NCI-H2029 (cell line): Measurements from ENCODE around the gene CBX4.

Source experiments
- DNase-seq: peaks from one replicate; lab custom pipeline; 2025; lab: John Stamatoyannopoulos, UW

Gene CBX4

DNA sequence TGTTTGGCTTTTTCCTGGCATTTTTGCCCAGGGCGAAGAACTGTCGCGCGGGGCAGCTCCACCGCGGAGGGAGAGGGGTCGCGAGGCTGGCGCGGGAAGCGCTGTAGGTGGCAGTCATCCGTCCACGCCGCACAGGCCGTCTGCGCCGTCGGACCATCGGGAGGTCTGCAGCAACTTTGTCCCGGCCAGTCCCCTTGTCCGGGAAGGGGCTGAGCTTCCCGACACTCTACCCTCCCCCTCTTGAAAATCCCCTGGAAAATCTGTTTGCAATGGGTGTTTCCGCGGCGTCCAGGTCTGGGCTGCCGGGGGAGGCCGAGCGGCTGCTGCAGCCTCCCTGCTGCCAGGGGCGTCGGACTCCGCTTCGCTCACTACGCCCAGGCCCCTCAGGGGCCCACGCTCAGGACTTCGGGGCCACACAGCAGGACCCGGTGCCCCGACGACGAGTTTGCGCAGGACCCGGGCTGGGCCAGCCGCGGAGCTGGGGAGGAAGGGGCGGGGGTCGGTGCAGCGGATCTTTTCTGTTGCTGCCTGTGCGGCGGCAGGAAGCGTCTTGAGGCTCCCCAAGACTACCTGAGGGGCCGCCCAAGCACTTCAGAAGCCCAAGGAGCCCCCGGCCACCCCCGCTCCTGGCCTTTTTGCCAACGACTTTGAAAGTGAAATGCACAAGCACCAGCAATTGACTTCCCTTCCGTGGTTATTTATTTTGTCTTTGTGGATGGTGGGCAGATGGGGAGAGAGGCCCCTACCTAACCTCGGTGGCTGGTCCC is 2.3 kb upstream of the CBX4 start:
- no peak for DNase-seq

- no peak for DNase-seq
Observed at GRCh38 chr17:79840989-79841286, 1.7 kb upstream of the CBX4 start.

GRCh38 chr17:79840269-79840988 is 1.2 kb upstream of the CBX4 start:
- DNase-seq = no peak

- DNase-seq = no peak
Observed at GRCh38 chr17:79838522-79839274, 542 bp downstream of the CBX4 start.

- DNase-seq = no peak
Observed at GRCh38 chr17:79837888-79838521, 1.2 kb downstream of the CBX4 start.

DNA sequence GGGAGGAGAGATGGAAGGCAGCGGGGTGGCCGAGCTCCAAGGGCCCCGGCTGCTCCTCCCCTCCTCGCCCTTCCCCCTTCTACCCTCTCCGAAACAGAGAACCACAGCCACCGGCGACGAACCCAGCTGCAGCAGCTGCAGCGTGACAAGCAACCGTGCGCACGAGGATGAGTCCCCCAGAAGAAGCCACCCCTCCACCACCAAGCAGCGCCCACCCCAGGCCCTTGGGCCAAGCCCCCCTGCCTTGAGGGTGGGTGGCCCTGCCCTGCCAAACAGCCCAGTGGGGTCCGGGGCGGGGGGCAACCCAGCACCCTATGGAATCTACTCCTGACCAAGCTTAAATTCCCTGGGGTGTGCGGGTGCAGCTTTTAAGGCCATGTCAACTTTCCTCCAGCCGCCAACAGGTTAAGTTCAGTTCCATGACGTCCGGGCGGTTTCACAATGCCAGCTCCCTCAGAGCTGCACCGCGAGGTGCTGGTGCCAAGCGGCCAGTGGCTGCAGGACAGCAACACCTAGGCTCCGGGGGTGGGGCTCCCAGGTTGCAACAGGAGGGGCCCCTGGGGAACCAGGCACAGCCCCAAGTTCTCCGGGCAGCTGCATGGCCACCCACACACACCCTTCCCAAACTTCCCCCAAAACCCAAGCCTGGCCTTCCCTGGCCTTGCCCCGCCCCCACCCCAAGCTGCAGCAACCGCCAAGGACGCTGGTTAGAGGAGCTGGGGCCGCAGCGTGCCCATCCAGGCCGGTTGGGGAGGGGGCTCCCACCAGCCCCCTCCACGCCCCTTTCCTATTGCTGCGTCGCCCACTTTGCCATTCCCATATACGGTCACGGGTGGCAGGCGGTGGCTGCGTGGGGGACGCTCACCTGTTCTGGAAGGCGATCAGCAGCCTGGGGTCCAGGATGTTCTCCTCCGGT is 2.0 kb downstream of the CBX4 start:
- DNase-seq = peak; percentile 69

- no peak for DNase-seq
Observed at GRCh38 chr17:79836510-79836971, 2.7 kb downstream of the CBX4 start.

- peak; percentile 88 for DNase-seq
Observed at GRCh38 chr17:79835953-79836509, 3.2 kb downstream of the CBX4 start.

DNA sequence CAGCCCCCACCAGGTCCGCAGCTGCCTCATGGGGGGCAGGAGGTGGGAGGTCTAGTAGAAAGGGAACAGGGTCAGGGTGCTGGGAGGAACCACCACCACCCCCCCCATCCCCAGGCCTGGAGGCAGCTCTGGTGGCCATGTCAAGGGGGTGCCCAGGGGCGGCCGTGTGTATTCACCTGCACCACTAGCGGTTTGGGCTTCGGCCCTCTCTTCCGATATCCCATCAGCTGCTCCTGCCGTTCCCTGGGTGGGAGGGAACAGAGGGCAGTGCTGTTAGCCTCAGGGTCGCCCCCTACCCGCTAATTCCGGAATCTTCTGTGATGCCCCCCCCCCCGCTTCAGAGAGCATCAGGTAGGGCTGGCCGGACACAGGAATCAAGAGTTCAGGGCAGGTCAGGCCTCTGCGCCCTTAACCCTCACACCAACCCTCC is 3.8 kb downstream of the CBX4 start:
- no peak for DNase-seq

DNA sequence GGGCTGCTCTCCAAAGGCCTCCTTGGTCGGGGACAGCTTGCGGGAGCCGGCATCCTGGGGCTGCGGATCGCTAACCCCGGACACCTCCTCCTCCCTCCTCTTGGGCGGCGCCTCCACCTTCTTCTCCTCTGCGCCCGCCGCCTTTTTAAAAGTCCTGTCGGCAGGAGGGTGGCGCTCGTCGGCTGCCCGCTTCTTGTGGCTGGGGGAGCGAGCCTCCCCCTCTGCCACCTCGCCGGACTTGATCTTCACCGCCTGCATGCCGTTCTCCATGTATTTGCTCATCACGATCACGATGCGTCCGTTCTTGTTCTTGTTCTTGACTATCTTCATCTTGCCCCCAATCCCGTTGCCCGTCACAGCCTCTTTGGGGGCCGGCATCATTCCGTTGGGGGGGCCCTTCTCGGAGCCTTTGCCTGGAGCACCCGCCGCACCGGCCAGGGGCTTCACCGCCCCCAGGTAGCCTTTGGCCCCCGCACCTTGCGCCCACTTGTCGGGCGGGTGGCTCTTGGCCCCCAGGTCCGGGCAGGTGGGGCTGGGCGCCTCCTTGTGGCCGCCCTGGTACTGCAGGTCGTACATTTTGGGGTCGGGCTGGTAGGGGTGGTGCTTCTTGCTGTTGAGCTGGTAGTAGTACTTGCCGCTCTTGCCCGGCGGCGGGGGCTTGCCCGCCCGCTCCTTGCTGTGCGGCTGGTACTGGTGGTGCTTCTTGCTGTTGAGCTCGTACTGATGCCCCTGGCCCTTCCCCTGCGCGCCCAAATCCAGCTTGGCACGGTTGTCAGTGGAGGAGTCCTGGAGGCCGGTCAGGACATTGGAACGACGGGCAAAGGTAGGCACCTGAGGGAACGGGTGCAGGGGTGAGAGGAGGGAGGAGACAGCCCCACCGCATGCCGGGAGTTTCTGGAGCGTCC is 4.4 kb downstream of the CBX4 start:
- no peak for DNase-seq

GRCh38 chr17:79833744-79834564 is 5.3 kb downstream of the CBX4 start:
- no peak for DNase-seq

DNA sequence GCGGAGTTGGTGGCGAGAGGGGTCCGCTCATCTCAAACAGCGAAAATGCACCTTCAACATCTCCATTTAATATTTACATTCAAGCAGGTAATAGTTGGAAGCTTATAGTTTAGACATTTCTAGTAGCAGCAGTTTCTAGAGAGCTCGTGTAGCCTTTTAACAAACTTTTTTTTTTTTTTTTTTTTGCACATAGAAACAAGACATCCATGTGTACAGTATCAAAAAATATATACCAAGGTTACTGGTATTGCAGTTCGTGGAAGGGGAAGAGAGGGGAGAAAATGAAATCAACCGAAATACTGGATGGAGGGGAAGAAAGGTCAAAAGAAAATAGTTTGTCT is 6.2 kb downstream of the CBX4 start:
- no peak for DNase-seq

DNA sequence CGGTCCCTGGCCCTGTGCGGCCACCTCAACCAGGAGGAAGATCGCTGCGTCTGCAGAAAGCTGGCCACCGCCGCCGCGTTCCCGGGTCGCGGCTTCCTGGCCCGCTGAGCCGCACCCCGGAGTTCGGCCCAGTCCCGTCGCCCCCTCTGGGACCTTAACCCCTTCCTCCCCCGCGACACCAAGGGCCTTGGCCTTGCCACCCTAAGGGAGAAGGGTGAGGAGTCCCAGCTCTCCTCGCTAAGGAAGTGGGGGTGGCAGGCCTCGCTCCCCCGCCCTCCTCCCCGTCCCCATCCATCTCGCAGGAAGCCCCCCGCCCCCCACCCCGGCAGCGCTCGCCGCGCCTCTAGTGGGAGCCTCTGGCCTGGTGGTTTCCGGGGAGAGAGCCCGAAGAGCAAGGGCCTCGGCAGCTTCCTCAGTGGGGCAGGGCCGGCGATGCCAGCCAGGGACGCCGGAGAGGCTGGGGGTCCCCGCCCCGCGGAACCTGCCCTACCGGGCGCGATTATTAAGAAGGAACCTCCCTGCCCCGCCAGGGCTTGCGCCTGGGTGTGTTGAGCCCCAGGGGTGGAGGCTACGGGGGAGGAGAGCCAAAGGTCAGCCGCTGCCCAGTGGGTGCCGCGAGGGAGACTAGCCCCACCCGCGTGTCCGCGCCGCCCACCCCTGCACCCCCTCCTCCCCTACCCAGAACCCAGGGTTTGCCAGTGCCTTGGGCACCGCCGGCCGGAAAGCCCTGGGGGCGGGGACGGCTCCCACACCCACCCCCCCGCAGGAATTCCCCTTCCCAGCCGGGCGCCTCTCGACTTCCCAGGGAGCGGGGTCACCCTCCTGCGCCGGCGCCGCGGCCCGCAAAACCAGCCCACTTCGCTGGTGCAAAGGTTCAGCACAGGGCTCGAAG is 6.8 kb downstream of the CBX4 start:
- no peak for DNase-seq

DNA sequence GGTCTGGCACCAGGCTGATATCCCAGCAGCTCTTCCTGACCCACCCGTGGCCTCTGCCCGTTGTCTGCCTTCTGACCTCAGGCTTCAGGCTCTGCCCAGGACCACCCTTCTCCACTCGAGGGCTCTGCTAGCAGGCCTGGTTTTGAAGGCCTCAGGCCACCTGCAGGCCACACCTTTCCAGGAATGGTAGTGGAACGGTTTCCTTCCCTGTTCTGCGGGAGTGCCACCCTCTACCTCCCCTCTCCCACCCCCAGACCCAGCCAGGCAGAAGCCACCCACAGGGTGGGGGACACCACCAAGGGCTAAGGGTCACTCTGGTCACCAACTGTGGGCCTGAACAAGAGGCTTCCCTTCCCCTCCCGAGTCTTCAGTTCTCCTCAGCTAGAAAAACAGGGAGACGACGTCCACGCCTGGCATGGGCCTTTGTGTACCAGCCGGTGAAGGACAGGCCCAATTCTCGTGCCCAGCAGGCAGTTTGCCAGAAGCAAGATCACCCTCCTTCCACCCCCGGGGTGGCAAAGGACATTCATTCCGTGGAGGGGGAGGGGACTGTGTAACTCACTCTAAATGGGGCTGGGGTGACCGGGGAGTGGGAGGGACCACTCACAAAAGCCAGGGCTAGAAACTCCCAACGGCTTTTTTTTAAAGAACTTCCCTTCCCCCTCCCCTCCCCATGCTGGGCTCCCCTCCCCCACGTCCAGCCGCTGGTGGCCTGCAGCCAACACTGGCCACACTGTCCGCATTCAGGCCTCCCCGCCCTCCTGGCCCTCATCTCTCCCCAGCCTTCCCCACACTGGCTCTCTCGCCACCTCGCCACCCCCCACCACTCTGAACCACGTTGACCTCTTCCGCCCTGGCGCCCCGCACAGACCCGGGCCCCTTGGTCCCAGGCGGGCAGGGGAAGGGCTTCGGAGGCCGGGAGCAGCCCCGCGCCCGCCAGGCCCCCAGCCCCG is 7.7 kb downstream of the CBX4 start:
- DNase-seq = peak; percentile 39

DNA sequence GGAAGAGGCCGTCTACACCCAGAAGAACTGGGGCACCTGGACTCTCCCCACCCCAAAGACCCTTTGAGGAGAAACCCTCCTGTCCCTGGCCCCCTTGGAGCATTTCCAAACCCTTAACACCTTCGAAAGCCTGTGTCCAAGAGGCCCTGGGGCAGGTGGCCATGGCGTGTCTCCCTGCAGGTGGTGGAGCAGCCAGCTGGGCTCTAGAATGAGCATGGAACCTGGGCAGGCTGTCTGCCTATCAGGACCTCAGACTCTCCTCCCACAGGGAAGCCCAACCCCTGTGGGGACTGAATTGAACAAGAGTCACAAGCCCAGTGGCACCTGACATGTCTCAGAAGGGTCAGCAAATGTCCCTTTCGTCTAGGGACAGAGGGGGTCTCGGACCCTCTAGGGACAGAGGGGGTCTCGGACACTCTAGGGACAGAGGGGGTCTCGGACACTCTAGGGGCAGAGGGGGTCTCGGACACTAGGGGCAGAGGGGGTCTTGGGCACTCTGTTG is 8.4 kb downstream of the CBX4 start:
- no peak for DNase-seq

DNA sequence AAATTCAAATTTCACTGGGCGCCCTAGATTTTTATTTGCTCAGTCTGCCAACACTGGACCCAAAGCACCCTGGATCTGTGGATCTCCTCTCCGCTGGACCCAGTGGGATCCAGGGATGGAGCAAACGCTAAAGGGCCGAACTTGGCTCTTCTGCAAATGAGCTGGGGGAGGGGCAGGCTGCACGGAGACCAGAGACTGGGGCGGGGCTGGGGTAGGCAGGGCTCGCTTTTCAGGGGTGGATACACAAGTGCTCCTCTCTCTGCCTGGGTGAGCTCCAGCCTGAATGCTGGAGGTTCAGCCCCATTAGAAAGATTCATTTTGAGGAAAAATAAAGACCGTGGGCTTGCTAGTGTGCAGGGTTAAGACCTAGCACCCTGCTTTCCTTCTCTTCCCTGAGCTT is 8.9 kb downstream of the CBX4 start:
- DNase-seq = no peak

GRCh38 chr17:79829457-79829856 is 9.8 kb downstream of the CBX4 start:
- no peak for DNase-seq
